ENCODE measurements around the gene ANO1. TPM values are rescaled to one million over a fixed set of nuclear protein-coding genes. Genes with fewer than 3 reads are reported as not detected.

Gene ANO1
- total and polyA plus RNA-seq, 2 of the 8 experiments (the other 6 are each of a cell fraction or from before 2014, with no cell fraction given): 4.7 to 5.0 TPM

DNA sequence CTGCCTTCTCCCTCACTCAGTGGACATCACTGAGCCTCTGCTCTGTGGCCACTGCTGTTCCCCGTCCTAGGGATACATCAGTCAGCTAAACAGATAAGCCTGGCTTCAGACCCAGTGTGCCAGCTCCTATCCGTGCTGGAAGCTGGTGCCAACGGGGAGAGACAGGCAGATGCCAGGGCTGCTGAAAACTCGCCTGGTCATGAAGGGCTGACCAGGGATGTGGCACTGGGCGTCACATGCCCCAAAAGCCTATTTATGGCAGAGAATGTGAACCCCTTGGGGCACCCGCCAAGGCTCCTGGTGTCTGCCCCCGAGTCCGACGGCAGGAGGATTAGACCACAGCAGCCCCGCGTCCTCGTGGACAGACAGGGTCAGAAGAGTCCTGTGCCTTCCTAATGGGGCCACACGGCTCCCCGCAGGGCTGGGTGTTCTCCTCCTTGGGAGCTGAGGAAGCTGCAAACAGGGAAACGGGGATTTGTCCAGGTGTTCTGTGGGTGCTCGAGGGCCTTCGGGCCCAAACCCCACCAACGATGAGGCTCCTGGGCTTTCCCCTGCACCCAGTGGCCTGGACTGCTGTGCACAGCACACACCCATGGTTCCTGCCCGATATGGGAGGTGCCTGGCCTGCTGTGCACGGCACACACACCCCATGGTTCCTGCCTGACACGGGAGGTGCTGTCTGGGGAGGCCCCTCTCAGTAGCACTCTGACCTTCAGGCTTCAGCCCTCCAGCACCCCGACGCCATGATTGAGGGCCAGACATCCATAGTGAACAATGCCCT lies 19.9 kb downstream of the ANO1 start:
- H2BK120ac ChIP-seq (replicated peaks; ENCODE audit: low read depth, low read length): no peak overlapping the region
- no peak overlapping the region for H3K4me3 ChIP-seq (ENCODE audit: extremely low read depth in 1 of 4, insufficient read depth in 2 of 4, low read depth in 3 of 4, low read length in 4 of 4)
- no peak overlapping the region for H3K23ac ChIP-seq (ENCODE audit: insufficient read length)
- H3K23me2 ChIP-seq (ENCODE audit: low read depth, low read length): no peaks in the 10 kb centered on the region
- H3K27me3 ChIP-seq (replicated peaks in 1 of 4; ENCODE audit: control insufficient read depth in 3 of 4, extremely low read depth in 1 of 4, insufficient read depth in 3 of 4, low read length in 3 of 4): no peaks in the 10 kb centered on the region
- H3K4ac ChIP-seq (replicated peaks; ENCODE audit: insufficient read length, low read depth, low read length): no peak overlapping the region
- H3K9ac ChIP-seq (replicated peaks in 1 of 4; ENCODE audit: extremely low read depth in 1 of 4, low read depth in 3 of 4, low read length in 3 of 4): no peak overlapping the region
- no peak overlapping the region for H2BK12ac ChIP-seq (ENCODE audit: low read depth, low read length)
- POLR2A ChIA-PET (ENCODE audit: partially characterized antibody): interaction anchor here (0.6 kb wide), 1 partner anchor 40 kb away, joined by 3 read pairs; no protein-coding TSS in a partner anchor
- H3K27ac ChIP-seq (ENCODE audit: low read depth, low read length): no peak overlapping the region
- H3K18ac ChIP-seq (ENCODE audit: extremely low read depth, low read length): no peak overlapping the region
- FAIRE-seq (no peak), DNase-seq (ENCODE audit: low read depth in 1 of 2, low spot score in 2 of 2) (no peak)
- H3K4me2 ChIP-seq (ENCODE audit: insufficient read depth in 1 of 2, low read depth in 2 of 2, low read length in 2 of 2): no peak overlapping the region
- H4K20me1 ChIP-seq (replicated peaks in 1 of 2; ENCODE audit: control insufficient read depth in 1 of 2, insufficient read depth in 2 of 2, low read length in 2 of 2): no peaks in the 10 kb centered on the region
- no peak overlapping the region for H2BK5ac ChIP-seq (ENCODE audit: low read depth, low read length)
- H2AFZ ChIP-seq (ENCODE audit: low read length): no peak overlapping the region
- no peaks in the 10 kb centered on the region for H3K9me3 ChIP-seq (ENCODE audit: insufficient read depth in 2 of 2, low read depth in 1 of 2, low read length in 1 of 2)
- no peak overlapping the region for H4K5ac ChIP-seq (ENCODE audit: insufficient read length, low read depth, low read length)
- no peak overlapping the region for H2BK20ac ChIP-seq (ENCODE audit: low read length)
- CTCF ChIA-PET (ENCODE audit: partially characterized antibody): interaction anchor here (0.6 to 2.1 kb wide), 7 partner anchors 10 to 188 kb away, joined by 3 to 5 read pairs (median 3); no protein-coding TSS in a partner anchor
- H4K91ac ChIP-seq (replicated peaks; ENCODE audit: insufficient read length, low read length): no peak overlapping the region
- no peak overlapping the region for H2BK15ac ChIP-seq (ENCODE audit: low read length)
- no peak overlapping the region for H3K14ac ChIP-seq (ENCODE audit: insufficient read length)
- H3K4me1 ChIP-seq (replicated peaks in 1 of 4; ENCODE audit: control insufficient read depth in 3 of 4, insufficient read depth in 4 of 4, low read length in 3 of 4): no peaks in the 10 kb centered on the region
- H3K79me1 ChIP-seq (ENCODE audit: low read depth, low read length): peaks cover 2% of the 10 kb centered on the region; the same call in 1 of the 2 replicates
- H3K36me3 ChIP-seq (ENCODE audit: control insufficient read depth in 2 of 4, insufficient read depth in 4 of 4, low read length in 3 of 4): no peaks in the 10 kb centered on the region
- H3K79me2 ChIP-seq (ENCODE audit: control insufficient read depth in 1 of 2, insufficient read depth in 2 of 2, low read length in 2 of 2): no peaks in the 10 kb centered on the region
- 91% methylated on average over 22 of the region's 23 CpGs; no CpG with 5 or more reads in 1 of the 2 experiments for WGBS, 2 experiments (ENCODE audit: extremely low coverage in 1 of 2, insufficient coverage in 1 of 2, insufficient read length in 1 of 2, insufficient replicate concordance in 2 of 2, low coverage in 1 of 2, low lambda C conversion rate in 2 of 2, missing lambda C conversion rate in 1 of 2)
- H2AK5ac ChIP-seq (ENCODE audit: low read depth, low read length): no peak overlapping the region
- H4K8ac ChIP-seq (ENCODE audit: extremely low read depth, insufficient read depth, low read length): peak overlapping the region; percentile 64
- no peak overlapping the region for H3K56ac ChIP-seq (replicated peaks; ENCODE audit: insufficient read length, low read depth, low read length)
- no peak for TF ChIP-seq RXRA (IDR thresholded peaks at IDR 0.05; ENCODE audit: insufficient read depth, low read depth, low read length)
- TF ChIP-seq CHD2 (IDR thresholded peaks at IDR 0.05; ENCODE audit: low read length): no peak
- TF ChIP-seq SIRT6 (IDR thresholded peaks at IDR 0.05; ENCODE audit: low read length): no peak
- TF ChIP-seq SRF (IDR thresholded peaks at IDR 0.05; ENCODE audit: low read depth, low read length): no peak
- TF ChIP-seq MAFK (IDR thresholded peaks at IDR 0.05; ENCODE audit: low read depth, low read length): no peak
- TF ChIP-seq POLR2AphosphoS5 (IDR thresholded peaks at IDR 0.05; ENCODE audit: low read depth, low read length): no peak
- no peak for TF ChIP-seq NRF1 (IDR thresholded peaks at IDR 0.05; ENCODE audit: low read depth, low read length)
- no peak for TF ChIP-seq SP4 (IDR thresholded peaks at IDR 0.05; ENCODE audit: low read length)
- no peak for TF ChIP-seq GTF2F1 (IDR thresholded peaks at IDR 0.05; ENCODE audit: borderline replicate concordance, low read depth, low read length)
- no peak for TF ChIP-seq BACH1 (IDR thresholded peaks at IDR 0.05; ENCODE audit: low read length)
- no peak for TF ChIP-seq JUN (IDR thresholded peaks at IDR 0.05; ENCODE audit: low read depth, low read length)
- no peak for TF ChIP-seq ZNF274 (IDR thresholded peaks at IDR 0.05; ENCODE audit: borderline replicate concordance, extremely low read depth, low read length)
- TF ChIP-seq SP1 (IDR thresholded peaks at IDR 0.05; ENCODE audit: low read depth, low read length): no peak
- no peak for TF ChIP-seq SIX5 (IDR thresholded peaks at IDR 0.05; ENCODE audit: low read depth, low read length)
- no peak for TF ChIP-seq CREB1 (IDR thresholded peaks at IDR 0.05)
